ENCODE data around the gene DAPK3.

DNA sequence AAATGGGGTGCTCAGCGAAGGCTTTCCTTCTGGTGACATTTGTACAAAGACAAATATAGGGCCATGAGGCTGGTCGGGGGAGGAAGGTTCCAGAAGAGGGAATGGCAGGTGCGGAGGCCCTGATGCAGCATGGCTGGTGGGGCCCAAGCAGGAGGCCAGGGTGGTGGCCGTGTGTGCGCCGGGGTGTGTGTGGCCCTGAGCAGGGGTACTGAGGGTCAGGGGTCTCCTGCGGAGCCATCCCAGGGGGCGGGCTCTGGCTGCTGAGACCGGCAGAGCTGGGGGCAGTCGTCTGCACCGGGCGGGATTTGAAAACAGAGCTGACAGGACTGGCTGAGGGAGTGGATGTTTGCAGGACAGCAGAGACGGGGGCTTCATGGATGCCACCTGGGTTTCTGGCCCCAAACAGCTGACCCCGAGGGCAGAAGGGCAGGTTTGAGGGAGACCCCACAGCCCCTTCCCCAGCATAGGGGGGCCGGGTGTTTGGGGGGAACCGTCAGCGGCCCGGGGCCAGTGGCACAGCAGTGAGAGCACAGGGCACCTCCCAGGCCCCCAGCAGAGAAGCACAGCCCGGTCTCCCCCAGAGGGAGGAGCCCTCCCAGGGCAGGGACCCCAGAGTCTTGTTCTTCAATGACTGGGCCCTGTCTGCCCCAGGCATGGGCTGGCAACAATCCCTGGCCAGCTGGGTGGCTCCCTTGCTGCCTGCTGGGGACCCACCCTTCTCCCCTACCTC lies 48.0 kb upstream of the DAPK3 start:
- TF ChIP-seq, protein P1, sequence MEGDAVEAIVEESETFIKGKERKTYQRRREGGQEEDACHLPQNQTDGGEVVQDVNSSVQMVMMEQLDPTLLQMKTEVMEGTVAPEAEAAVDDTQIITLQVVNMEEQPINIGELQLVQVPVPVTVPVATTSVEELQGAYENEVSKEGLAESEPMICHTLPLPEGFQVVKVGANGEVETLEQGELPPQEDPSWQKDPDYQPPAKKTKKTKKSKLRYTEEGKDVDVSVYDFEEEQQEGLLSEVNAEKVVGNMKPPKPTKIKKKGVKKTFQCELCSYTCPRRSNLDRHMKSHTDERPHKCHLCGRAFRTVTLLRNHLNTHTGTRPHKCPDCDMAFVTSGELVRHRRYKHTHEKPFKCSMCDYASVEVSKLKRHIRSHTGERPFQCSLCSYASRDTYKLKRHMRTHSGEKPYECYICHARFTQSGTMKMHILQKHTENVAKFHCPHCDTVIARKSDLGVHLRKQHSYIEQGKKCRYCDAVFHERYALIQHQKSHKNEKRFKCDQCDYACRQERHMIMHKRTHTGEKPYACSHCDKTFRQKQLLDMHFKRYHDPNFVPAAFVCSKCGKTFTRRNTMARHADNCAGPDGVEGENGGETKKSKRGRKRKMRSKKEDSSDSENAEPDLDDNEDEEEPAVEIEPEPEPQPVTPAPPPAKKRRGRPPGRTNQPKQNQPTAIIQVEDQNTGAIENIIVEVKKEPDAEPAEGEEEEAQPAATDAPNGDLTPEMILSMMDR (conservative IDR thresholded peaks at IDR 0.05), result no peak
- TF ChIP-seq ZFX (IDR thresholded peaks at IDR 0.05), result no peak
